ENCODE results near the gene CAB39.

- TF ChIP-seq POLR2AphosphoS5 (IDR thresholded peaks at IDR 0.05) (no peak), CTCF (IDR thresholded peaks at IDR 0.05) (no peak)
Observed at GRCh38 chr2:230700447-230700846, 12.2 kb upstream of the CAB39 start.
